K562 (cell line): Measurements from ENCODE around the gene SCN1A. TPM values are rescaled to one million over a fixed set of nuclear protein-coding genes. Genes with fewer than 3 reads are reported as not detected.

Experiments
- ASH1L ChIP-seq: fragments of 450-650 bp; IDR thresholded peaks from 2 replicates; pipeline ENCODE4 v1.6.1; 2018; ENCODE audit warnings: borderline replicate concordance, mild to moderate bottlenecking, low read depth; ENCODE audit not compliant: partially characterized antibody
- CHCHD3 ChIP-seq: fragments of 250-450 bp; sonication (Bioruptor Pico); IDR thresholded peaks from 2 replicates; pipeline ENCODE4 v2.1.2; 2022; ENCODE audit warnings: mild to moderate bottlenecking
- E2F3 ChIP-seq: fragments of 250-450 bp; sonication (Bioruptor Pico); IDR thresholded peaks from 2 replicates; pipeline ENCODE4 v1.4.0; 2020; ENCODE audit warnings: mild to moderate bottlenecking
- FOXP1 ChIP-seq: sonication (generic); formaldehyde crosslinking; IDR thresholded peaks from 2 replicates; pipeline ENCODE4 v1.8.0; 2022; ENCODE audit warnings: mild to moderate bottlenecking, missing genetic modification reagents
- MAFG ChIP-seq: fragments of 450-650 bp; conservative IDR thresholded peaks from 2 replicates; pipeline ENCODE4 v1.6.1; 2016; ENCODE audit warnings: missing genetic modification characterization, missing compliant biosample characterization
- MTA1 ChIP-seq: fragments of 450-650 bp; IDR thresholded peaks from 2 replicates; pipeline ENCODE4 v1.6.1; 2017; ENCODE audit warnings: borderline replicate concordance
- NCOA4 ChIP-seq: fragments of 450-650 bp; IDR thresholded peaks from 2 replicates; pipeline ENCODE4 v1.6.1; 2018; ENCODE audit warnings: mild to moderate bottlenecking; ENCODE audit not compliant: partially characterized antibody
- NONO ChIP-seq, 2 experiments: fragments of 200-400 bp in 1 of 2; fragments of 450-650 bp in 1 of 2; formaldehyde crosslinking in 1 of 2; IDR thresholded peaks; 2 replicates each; pipeline ENCODE4 v1.6.1; 2017; ENCODE audit warnings: low read depth in 2 of 2, mild to moderate bottlenecking in 2 of 2, moderate library complexity in 2 of 2, low read length in 1 of 2
- PCBP2 ChIP-seq: fragments of 200-400 bp; formaldehyde crosslinking; IDR thresholded peaks from 2 replicates; pipeline ENCODE4 v1.6.1; 2018; ENCODE audit warnings: low read length, low read depth, mild to moderate bottlenecking, moderate library complexity; ENCODE audit not compliant: poor library complexity, severe bottlenecking
- PYGO2 ChIP-seq: fragments of 450-650 bp; IDR thresholded peaks from 2 replicates; pipeline ENCODE4 v1.6.1; 2016; ENCODE audit warnings: mild to moderate bottlenecking, missing genetic modification characterization, moderate library complexity, missing compliant biosample characterization
- ZBTB49 ChIP-seq: sonication (generic); formaldehyde crosslinking; IDR thresholded peaks from 2 replicates; pipeline ENCODE4 v1.8.0; 2022; ENCODE audit warnings: missing genetic modification reagents, mild to moderate bottlenecking, borderline replicate concordance
- ZNF644 ChIP-seq: fragments of 200-800 bp; sonication (Bioruptor generic); IDR thresholded peaks from 2 replicates; pipeline ENCODE4 v1.6.1; 2016; ENCODE audit warnings: low read depth, missing genetic modification characterization, missing compliant biosample characterization
- polyA plus RNA-seq, 8 experiments: library from polyadenylated mRNA; depleted of rRNA in 4 of 8; stranded (reverse) in 5 of 8; unstranded in 3 of 8; fragments of >200 nt; fragmentation: Nextera tagmentation in 2 of 8; fragmentation: Illumina TruSeq in 1 of 8; extraction: Ambion mirVana in 2 of 8; extraction: Trizol in 1 of 8; gene quantifications; 2 replicates each; pipeline versions ENCODE4 v1.2.1 to v1.2.3, GENCODE V29; 2011 to 2014; ENCODE audit warnings: inconsistent platforms in 1 of 8, missing spikeins in 1 of 8
- total RNA-seq, 7 experiments: library from RNA; depleted of rRNA in 6 of 7; stranded (reverse); fragments of >200 nt in 6 of 7; fragmentation: Illumina TruSeq in 2 of 7; extraction: Trizol in 2 of 7; gene quantifications; 2 replicates each; pipeline versions ENCODE4 v1.2.1 to v1.2.3, GENCODE V29; 2011 to 2021; ENCODE audit warnings: low replicate concordance in 1 of 7
- TF ChIP-seq, protein P1 (sequence below), 3 experiments: IDR thresholded peaks in 2 of 3; conservative IDR thresholded peaks in 1 of 3; 2 replicates each; pipeline ENCODE4 v1.5.1; 2011 to 2012; ENCODE audit warnings: low read length in 3 of 3, mild to moderate bottlenecking in 3 of 3, control low read depth in 2 of 3, improper control_type of control experiment in 1 of 3, inconsistent platforms in 1 of 3, low read depth in 1 of 3, mixed read lengths in 1 of 3, moderate library complexity in 1 of 3; ENCODE audit not compliant: insufficient read depth in 2 of 3
- TF ChIP-seq, protein P2 (sequence below): fragments of 250-450 bp; sonication (Bioruptor Pico); IDR thresholded peaks from 2 replicates; pipeline ENCODE4 v1.5.0; 2020; ENCODE audit warnings: mild to moderate bottlenecking, borderline replicate concordance
- TF ChIP-seq, protein P3 (sequence below): sonication (generic); formaldehyde crosslinking; IDR thresholded peaks from 2 replicates; pipeline ENCODE4 v1.8.0; 2022; ENCODE audit warnings: missing genetic modification reagents, mild to moderate bottlenecking, moderate library complexity, borderline replicate concordance
- TF ChIP-seq, protein P4 (sequence below): sonication (generic); formaldehyde crosslinking; IDR thresholded peaks from 2 replicates; pipeline ENCODE4 v1.8.0; 2023; ENCODE audit warnings: mild to moderate bottlenecking, missing genetic modification reagents

The SCN1A gene
- total and polyA plus RNA-seq, 9 of the 15 experiments (the other 6 are each of a cell fraction or from before 2014, with no cell fraction given): not detected

- TF ChIP-seq NCOA4: no peak
- TF ChIP-seq, protein P1, sequence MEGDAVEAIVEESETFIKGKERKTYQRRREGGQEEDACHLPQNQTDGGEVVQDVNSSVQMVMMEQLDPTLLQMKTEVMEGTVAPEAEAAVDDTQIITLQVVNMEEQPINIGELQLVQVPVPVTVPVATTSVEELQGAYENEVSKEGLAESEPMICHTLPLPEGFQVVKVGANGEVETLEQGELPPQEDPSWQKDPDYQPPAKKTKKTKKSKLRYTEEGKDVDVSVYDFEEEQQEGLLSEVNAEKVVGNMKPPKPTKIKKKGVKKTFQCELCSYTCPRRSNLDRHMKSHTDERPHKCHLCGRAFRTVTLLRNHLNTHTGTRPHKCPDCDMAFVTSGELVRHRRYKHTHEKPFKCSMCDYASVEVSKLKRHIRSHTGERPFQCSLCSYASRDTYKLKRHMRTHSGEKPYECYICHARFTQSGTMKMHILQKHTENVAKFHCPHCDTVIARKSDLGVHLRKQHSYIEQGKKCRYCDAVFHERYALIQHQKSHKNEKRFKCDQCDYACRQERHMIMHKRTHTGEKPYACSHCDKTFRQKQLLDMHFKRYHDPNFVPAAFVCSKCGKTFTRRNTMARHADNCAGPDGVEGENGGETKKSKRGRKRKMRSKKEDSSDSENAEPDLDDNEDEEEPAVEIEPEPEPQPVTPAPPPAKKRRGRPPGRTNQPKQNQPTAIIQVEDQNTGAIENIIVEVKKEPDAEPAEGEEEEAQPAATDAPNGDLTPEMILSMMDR (IDR thresholded peaks at IDR 0.05 in 2 of 3, conservative IDR thresholded peaks at IDR 0.05 in 1 of 3; ENCODE audit: insufficient read depth in 2 of 3, low read depth in 1 of 3, low read length in 3 of 3): peak; percentile 80 to 88 (median 87)
- no peak for TF ChIP-seq CHCHD3 (CRISPR knock-in tag)
- TF ChIP-seq NONO (IDR thresholded peaks at IDR 0.05; ENCODE audit: low read depth in 2 of 2, low read length in 1 of 2): peak in 1 of 2 experiments; percentile 6; a peak in 1 of 4 replicates
- TF ChIP-seq ASH1L: peak; percentile 44
- no peak for TF ChIP-seq ZNF644 (tag)
- peak; percentile 66; the same call in 1 of the 2 replicates for TF ChIP-seq FOXP1 (CRISPR knock-in tag)
- TF ChIP-seq, protein P2, sequence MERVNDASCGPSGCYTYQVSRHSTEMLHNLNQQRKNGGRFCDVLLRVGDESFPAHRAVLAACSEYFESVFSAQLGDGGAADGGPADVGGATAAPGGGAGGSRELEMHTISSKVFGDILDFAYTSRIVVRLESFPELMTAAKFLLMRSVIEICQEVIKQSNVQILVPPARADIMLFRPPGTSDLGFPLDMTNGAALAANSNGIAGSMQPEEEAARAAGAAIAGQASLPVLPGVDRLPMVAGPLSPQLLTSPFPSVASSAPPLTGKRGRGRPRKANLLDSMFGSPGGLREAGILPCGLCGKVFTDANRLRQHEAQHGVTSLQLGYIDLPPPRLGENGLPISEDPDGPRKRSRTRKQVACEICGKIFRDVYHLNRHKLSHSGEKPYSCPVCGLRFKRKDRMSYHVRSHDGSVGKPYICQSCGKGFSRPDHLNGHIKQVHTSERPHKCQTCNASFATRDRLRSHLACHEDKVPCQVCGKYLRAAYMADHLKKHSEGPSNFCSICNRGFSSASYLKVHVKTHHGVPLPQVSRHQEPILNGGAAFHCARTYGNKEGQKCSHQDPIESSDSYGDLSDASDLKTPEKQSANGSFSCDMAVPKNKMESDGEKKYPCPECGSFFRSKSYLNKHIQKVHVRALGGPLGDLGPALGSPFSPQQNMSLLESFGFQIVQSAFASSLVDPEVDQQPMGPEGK: no peak
- no peak for TF ChIP-seq MAFG (tag)
- TF ChIP-seq PYGO2 (tag): no peak
- peak; percentile 92 for TF ChIP-seq MTA1
- TF ChIP-seq, protein P3, sequence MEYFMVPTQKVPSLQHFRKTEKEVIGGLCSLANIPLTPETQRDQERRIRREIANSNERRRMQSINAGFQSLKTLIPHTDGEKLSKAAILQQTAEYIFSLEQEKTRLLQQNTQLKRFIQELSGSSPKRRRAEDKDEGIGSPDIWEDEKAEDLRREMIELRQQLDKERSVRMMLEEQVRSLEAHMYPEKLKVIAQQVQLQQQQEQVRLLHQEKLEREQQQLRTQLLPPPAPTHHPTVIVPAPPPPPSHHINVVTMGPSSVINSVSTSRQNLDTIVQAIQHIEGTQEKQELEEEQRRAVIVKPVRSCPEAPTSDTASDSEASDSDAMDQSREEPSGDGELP (CRISPR knock-in tag): peak; percentile 85
- TF ChIP-seq PCBP2: no peak
- TF ChIP-seq ZBTB49 (CRISPR knock-in tag): peak; percentile 74; the same call in 1 of the 2 replicates
- TF ChIP-seq, protein P4, sequence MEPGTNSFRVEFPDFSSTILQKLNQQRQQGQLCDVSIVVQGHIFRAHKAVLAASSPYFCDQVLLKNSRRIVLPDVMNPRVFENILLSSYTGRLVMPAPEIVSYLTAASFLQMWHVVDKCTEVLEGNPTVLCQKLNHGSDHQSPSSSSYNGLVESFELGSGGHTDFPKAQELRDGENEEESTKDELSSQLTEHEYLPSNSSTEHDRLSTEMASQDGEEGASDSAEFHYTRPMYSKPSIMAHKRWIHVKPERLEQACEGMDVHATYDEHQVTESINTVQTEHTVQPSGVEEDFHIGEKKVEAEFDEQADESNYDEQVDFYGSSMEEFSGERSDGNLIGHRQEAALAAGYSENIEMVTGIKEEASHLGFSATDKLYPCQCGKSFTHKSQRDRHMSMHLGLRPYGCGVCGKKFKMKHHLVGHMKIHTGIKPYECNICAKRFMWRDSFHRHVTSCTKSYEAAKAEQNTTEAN (CRISPR knock-in tag): peak; percentile 48; the same call in 1 of the 2 replicates
- peak; percentile 94 for TF ChIP-seq E2F3 (CRISPR knock-in tag)
These were observed 173.9 kb downstream of the SCN1A start, which contains the start of gene TTC21B (continued) for GRCh38 chr2:165953655-165954606.
